Ishikawa (cell line): Measurements from ENCODE around the gene NPC1L1.

Experiments
- CEBPB ChIP-seq: IDR thresholded peaks from 2 replicates; pipeline ENCODE4 v1.6.1; 2012
- CREB1 ChIP-seq: IDR thresholded peaks from 2 replicates; pipeline ENCODE4 v1.6.1; 2012; ENCODE audit warnings: low read depth
- EGR1 ChIP-seq: IDR thresholded peaks from 2 replicates; pipeline ENCODE4 v1.6.1; 2012
- EP300 ChIP-seq: IDR thresholded peaks from 2 replicates; pipeline ENCODE4 v1.6.1; 2012; ENCODE audit warnings: borderline replicate concordance
- FOXM1 ChIP-seq: IDR thresholded peaks from 2 replicates; pipeline ENCODE4 v1.6.1; 2012; ENCODE audit warnings: low read depth, borderline replicate concordance
- NFIC ChIP-seq: IDR thresholded peaks from 2 replicates; pipeline ENCODE4 v1.6.1; 2012
- RAD21 ChIP-seq: IDR thresholded peaks from 2 replicates; pipeline ENCODE4 v1.6.1; 2012; ENCODE audit warnings: low read depth
- TAF1 ChIP-seq: IDR thresholded peaks from 2 replicates; pipeline ENCODE4 v1.6.1; 2012; ENCODE audit warnings: low read depth, mild to moderate bottlenecking
- TCF12 ChIP-seq: IDR thresholded peaks from 2 replicates; pipeline ENCODE4 v1.6.1; 2012; ENCODE audit warnings: low read depth
- TEAD4 ChIP-seq: IDR thresholded peaks from 2 replicates; pipeline ENCODE4 v1.6.1; 2012
- YY1 ChIP-seq: IDR thresholded peaks from 2 replicates; pipeline ENCODE4 v1.6.1; 2012; ENCODE audit warnings: low read depth
- ZBTB7A ChIP-seq: IDR thresholded peaks from 2 replicates; pipeline ENCODE4 v1.6.1; 2012; ENCODE audit warnings: low read depth
- TF ChIP-seq, protein P1 (sequence below): IDR thresholded peaks from 2 replicates; pipeline ENCODE4 v1.6.1; 2012
- TF ChIP-seq, protein P2 (sequence below): IDR thresholded peaks from 2 replicates; pipeline ENCODE4 v1.6.1; 2012
- TF ChIP-seq, protein P3 (sequence below): IDR thresholded peaks from 2 replicates; pipeline ENCODE4 v1.6.1; 2012; ENCODE audit warnings: low read depth, mild to moderate bottlenecking

NPC1L1 gene

DNA sequence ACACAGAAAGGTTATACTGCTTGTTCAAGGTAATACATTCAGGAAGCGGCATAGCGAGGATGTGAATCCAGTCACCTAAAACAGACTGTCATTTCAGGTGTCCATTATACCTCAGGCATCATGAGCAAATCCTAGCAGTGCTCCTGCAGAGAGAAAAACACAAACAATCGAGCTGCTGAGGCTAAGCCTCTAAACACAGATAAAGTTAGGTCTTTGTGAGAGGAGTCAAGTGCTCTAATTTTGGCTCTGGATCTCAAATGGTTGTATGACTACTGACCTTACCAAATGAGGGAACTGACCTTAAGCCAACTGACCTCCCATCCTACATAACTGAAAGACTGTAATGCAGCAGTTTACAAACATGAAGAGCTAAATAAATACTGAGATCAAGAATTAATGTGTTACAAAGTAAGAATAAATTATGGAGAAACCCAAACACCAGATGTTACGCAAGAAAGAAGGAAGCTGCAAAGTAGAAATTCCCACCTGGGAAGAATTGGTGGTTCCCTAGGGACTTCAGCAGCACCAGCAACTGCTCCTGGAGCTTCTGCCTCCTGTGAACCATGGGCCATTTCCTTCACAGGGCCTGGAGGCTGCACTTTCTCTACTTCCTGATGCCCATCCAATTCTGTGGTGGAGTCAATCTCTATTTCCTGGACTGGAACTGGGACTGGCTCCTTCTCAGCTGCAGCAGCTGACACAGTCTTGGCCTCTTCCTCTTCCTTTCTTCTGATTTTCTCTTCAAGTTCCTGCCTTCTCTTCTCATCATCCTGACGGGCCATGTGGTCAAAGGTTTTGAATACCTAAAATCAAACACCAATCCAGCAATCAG lies 56.4 kb downstream of the NPC1L1 start:
- no peak for TF ChIP-seq EP300
- no peak for TF ChIP-seq NFIC
- TF ChIP-seq, protein P1, sequence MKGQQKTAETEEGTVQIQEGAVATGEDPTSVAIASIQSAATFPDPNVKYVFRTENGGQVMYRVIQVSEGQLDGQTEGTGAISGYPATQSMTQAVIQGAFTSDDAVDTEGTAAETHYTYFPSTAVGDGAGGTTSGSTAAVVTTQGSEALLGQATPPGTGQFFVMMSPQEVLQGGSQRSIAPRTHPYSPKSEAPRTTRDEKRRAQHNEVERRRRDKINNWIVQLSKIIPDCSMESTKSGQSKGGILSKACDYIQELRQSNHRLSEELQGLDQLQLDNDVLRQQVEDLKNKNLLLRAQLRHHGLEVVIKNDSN, result no peak
- no peak for TF ChIP-seq CREB1
- no peak for TF ChIP-seq FOXM1
- TF ChIP-seq, protein P2, sequence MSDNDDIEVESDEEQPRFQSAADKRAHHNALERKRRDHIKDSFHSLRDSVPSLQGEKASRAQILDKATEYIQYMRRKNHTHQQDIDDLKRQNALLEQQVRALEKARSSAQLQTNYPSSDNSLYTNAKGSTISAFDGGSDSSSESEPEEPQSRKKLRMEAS, result no peak
- no peak for TF ChIP-seq ZBTB7A
- no peak for TF ChIP-seq YY1
- TF ChIP-seq, protein P3, sequence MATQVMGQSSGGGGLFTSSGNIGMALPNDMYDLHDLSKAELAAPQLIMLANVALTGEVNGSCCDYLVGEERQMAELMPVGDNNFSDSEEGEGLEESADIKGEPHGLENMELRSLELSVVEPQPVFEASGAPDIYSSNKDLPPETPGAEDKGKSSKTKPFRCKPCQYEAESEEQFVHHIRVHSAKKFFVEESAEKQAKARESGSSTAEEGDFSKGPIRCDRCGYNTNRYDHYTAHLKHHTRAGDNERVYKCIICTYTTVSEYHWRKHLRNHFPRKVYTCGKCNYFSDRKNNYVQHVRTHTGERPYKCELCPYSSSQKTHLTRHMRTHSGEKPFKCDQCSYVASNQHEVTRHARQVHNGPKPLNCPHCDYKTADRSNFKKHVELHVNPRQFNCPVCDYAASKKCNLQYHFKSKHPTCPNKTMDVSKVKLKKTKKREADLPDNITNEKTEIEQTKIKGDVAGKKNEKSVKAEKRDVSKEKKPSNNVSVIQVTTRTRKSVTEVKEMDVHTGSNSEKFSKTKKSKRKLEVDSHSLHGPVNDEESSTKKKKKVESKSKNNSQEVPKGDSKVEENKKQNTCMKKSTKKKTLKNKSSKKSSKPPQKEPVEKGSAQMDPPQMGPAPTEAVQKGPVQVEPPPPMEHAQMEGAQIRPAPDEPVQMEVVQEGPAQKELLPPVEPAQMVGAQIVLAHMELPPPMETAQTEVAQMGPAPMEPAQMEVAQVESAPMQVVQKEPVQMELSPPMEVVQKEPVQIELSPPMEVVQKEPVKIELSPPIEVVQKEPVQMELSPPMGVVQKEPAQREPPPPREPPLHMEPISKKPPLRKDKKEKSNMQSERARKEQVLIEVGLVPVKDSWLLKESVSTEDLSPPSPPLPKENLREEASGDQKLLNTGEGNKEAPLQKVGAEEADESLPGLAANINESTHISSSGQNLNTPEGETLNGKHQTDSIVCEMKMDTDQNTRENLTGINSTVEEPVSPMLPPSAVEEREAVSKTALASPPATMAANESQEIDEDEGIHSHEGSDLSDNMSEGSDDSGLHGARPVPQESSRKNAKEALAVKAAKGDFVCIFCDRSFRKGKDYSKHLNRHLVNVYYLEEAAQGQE, result no peak
- no peak for TF ChIP-seq EGR1
- TF ChIP-seq TEAD4, result no peak
- TF ChIP-seq RAD21, result no peak
- no peak for TF ChIP-seq TAF1
- no peak for TF ChIP-seq TCF12
- TF ChIP-seq CEBPB, result no peak

DNA sequence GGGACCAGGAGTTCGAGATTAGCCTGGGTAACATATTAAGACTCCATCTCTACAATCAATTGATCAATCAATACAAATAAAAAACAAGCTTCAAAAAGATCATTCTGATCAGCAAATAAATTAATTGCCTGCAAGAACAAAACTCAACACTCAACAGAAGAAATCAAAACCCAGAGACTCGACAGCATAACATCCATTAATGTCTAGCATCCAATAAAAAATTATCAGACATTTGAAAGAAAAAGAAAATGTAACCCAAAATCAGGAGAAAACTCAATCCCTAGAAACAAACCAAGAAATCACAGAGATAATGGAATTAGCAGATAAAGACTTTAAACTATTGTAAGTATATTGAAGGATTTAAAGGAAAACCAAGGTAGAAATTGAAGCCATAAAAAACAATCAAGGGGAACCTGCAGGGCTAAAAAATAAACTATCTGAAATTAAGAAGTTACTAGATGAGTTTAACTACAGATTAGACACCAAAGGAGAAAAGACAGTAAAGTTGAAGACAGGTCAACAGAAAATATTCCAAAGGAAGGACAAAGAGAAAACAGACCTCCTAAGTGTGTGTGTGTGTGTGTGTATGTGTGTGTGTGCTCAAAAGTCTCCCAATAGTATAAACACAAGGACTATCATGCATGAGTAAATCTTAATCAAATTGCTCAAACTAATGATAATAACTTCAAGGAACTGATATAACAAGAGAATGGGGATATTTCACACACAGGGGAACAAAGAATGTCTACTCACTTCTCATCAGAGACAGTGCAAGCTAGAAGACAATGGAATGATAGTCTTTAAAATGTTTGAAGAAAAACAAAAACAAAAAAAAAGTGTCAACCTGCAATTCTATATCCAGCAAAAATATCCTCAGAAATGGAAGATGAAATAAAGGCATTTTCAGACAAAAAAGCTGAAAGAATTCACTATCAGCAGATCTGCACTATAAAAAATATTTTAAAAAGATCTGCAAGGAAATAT lies 58.3 kb downstream of the NPC1L1 start:
- TF ChIP-seq, protein P2, result no peak
- no peak for TF ChIP-seq FOXM1
- TF ChIP-seq, protein P3, result no peak
- TF ChIP-seq, protein P1, result no peak
- no peak for TF ChIP-seq ZBTB7A
- no peak for TF ChIP-seq YY1
- TF ChIP-seq EP300, result no peak
- TF ChIP-seq CREB1, result no peak
- TF ChIP-seq EGR1, result no peak
- TF ChIP-seq RAD21, result no peak
- no peak for TF ChIP-seq TCF12
- no peak for TF ChIP-seq TAF1
- TF ChIP-seq TEAD4, result no peak
- no peak for TF ChIP-seq NFIC
- TF ChIP-seq CEBPB, result no peak

- TF ChIP-seq EGR1 (no peak), CREB1 (no peak), TAF1 (no peak)
- TF ChIP-seq, protein P2, result no peak
Observed at GRCh38 chr7:44477938-44478337, 63.2 kb downstream of the NPC1L1 start.

- TF ChIP-seq EGR1 (no peak), RAD21 (peak; percentile 86)
- TF ChIP-seq, protein P1, result no peak
Observed at GRCh38 chr7:44477063-44477830, 63.9 kb downstream of the NPC1L1 start.

- TF ChIP-seq CREB1 (no peak), EGR1 (no peak), NFIC (no peak), TEAD4 (no peak), EP300 (no peak), TCF12 (no peak), YY1 (no peak), CEBPB (no peak), FOXM1 (no peak), ZBTB7A (no peak), TAF1 (no peak), RAD21 (no peak)
- TF ChIP-seq, protein P2, result no peak
- TF ChIP-seq, protein P3, result no peak
- TF ChIP-seq, protein P1, result no peak
Observed at GRCh38 chr7:44476313-44476712, 64.8 kb downstream of the NPC1L1 start.
